Measurements from ENCODE around the gene ARHGAP28. TPM values are rescaled to one million over a fixed set of nuclear protein-coding genes. Genes with fewer than 3 reads are reported as not detected.

The ARHGAP28 gene
- total RNA-seq, 4 donors from 2014 or later: 3.6 to 7.8 (median 6.0) TPM

GRCh38 chr18:6949800-6950586, 220.5 kb downstream of the ARHGAP28 start:
- no peaks in the 10 kb centered on the region for H3K36me3 ChIP-seq
- no peak for DNase-seq (ENCODE audit: low spot score in 2 of 2)
- no peaks in the 10 kb centered on the region for H3K9me3 ChIP-seq
- H3K27ac ChIP-seq: no peak overlapping the region
- no peaks in the 10 kb centered on the region for H3K4me1 ChIP-seq
- no peak overlapping the region for H3K4me3 ChIP-seq
- H3K27me3 ChIP-seq: no peaks in the 10 kb centered on the region
- 73 to 75% methylated on average over 11 of the region's 11 CpGs for WGBS, 2 donors
- TF ChIP-seq POLR2A (IDR thresholded peaks at IDR 0.05) (no peak), EP300 (IDR thresholded peaks at IDR 0.05) (no peak), CTCF (IDR thresholded peaks at IDR 0.05) (no peak)

DNA sequence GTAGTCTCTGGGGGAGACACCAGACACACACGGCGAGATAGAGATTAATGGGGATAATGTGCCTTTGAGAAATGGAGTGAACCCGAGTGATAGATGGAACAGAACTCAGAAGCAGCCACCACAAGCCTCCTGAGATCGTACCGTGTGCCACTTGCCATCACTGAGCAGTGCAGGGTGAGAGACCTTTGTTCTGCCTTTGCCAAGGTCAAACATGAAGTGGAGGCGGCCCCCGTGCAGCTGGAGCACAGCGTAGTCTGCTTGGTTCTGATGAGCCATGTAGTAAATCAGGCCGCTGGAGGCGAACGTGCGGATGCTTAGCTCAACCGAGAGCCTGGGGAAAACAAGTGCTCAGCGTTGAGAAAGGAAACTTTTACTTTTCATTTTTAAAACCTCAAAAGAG, 221.1 kb downstream of the ARHGAP28 start:
- Histone ChIP-seq H3K36me3 (no peaks in the 10 kb centered on the region), H3K9me3 (no peaks in the 10 kb centered on the region), H3K4me3 (no peak overlapping the region), H3K27me3 (no peaks in the 10 kb centered on the region), H3K4me1 (no peaks in the 10 kb centered on the region), H3K27ac (no peak overlapping the region)
- 79 to 86% methylated on average over 14 of the region's 14 CpGs for WGBS, 2 donors
- TF ChIP-seq POLR2A (IDR thresholded peaks at IDR 0.05) (no peak), CTCF (IDR thresholded peaks at IDR 0.05) (no peak), EP300 (IDR thresholded peaks at IDR 0.05) (no peak)
- no peak for DNase-seq (ENCODE audit: low spot score in 2 of 2)

- Histone ChIP-seq H3K27ac (no peak overlapping the region), H3K4me1 (no peaks in the 10 kb centered on the region), H3K4me3 (no peak overlapping the region), H3K36me3 (no peaks in the 10 kb centered on the region), H3K27me3 (no peaks in the 10 kb centered on the region), H3K9me3 (no peaks in the 10 kb centered on the region)
- 72 to 80% methylated on average over 17 of the region's 17 CpGs for WGBS, 2 donors
- DNase-seq (ENCODE audit: low spot score in 2 of 2): no peak
- TF ChIP-seq EP300 (IDR thresholded peaks at IDR 0.05) (no peak), CTCF (IDR thresholded peaks at IDR 0.05) (no peak), POLR2A (IDR thresholded peaks at IDR 0.05) (no peak)
Measured at GRCh38 chr18:6951336-6952090, 222.0 kb downstream of the ARHGAP28 start.

DNA sequence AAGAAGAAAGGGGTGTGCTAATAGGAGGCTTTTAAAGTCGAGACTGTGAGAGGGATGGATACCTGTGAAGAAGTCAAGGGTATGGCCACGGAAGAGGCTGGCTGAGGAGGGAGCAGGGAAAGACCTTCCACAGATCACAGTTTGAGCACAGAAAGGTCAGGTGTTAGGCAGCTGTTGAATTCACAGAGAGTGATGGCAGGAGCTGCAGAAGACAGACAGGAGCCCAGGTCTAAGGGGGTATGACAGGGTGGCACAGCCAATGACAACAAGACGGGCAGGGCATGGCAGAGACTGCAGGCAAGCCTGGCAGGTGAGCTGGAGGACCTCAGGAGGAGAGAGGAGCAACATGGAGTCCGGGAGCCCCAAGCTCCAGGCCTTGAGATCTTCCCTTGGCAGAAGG, 225.0 kb downstream of the ARHGAP28 start:
- WGBS, 2 donors: 77 to 95% methylated on average over 4 of the region's 4 CpGs
- Histone ChIP-seq H3K36me3 (no peaks in the 10 kb centered on the region), H3K9me3 (no peaks in the 10 kb centered on the region), H3K4me1 (no peaks in the 10 kb centered on the region), H3K4me3 (no peak overlapping the region), H3K27me3 (no peaks in the 10 kb centered on the region), H3K27ac (no peak overlapping the region)
- no peak for DNase-seq (ENCODE audit: low spot score in 2 of 2)
- no peak for TF ChIP-seq EP300 (IDR thresholded peaks at IDR 0.05)

DNA sequence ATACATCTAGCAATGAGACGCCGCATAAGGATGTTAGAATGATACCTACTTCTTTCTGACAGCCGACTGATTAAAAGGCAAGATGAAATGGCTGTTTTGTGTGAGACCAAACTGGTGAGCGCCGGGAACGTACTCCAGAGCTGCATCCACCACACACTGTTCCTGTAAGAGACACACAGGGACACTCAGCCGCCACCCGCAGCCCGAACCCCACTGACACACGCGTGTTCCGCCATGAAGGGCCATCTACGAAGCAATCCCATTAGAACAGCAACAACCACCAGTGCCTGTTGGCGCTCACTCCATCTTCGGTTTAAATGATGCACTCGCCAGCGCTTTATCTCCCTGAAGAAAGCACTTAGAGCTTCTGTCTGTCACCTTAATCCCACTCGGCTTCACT, 225.8 kb downstream of the ARHGAP28 start:
- Histone ChIP-seq H3K4me1 (no peaks in the 10 kb centered on the region), H3K4me3 (no peak overlapping the region), H3K27ac (no peak overlapping the region), H3K36me3 (no peaks in the 10 kb centered on the region), H3K27me3 (no peaks in the 10 kb centered on the region), H3K9me3 (no peaks in the 10 kb centered on the region)
- TF ChIP-seq POLR2A (IDR thresholded peaks at IDR 0.05) (no peak), CTCF (IDR thresholded peaks at IDR 0.05) (no peak), EP300 (IDR thresholded peaks at IDR 0.05) (no peak)
- DNase-seq (ENCODE audit: low spot score in 2 of 2): no peak
- WGBS, 2 donors: 96% methylated on average over 18 of the region's 18 CpGs
